Measurements from ENCODE around the gene CLN6.

Gene CLN6

GRCh38 chr15:68265081-68265480 is 35.6 kb upstream of the CLN6 start:
- no peak for TF ChIP-seq CTCF (IDR thresholded peaks at IDR 0.05; ENCODE audit: control insufficient read depth, insufficient read depth, low read depth, low read length, missing control alignments)
- H3K4me3 ChIP-seq (ENCODE audit: control insufficient read depth, low read depth, low read length), result no peak overlapping the region
- no peak for DNase-seq (ENCODE audit: low read depth)

GRCh38 chr15:68264282-68264681 is 34.8 kb upstream of the CLN6 start:
- no peak for DNase-seq (ENCODE audit: low read depth)
- TF ChIP-seq CTCF (IDR thresholded peaks at IDR 0.05; ENCODE audit: control insufficient read depth, insufficient read depth, low read depth, low read length, missing control alignments), result no peak
- no peak overlapping the region for H3K4me3 ChIP-seq (ENCODE audit: control insufficient read depth, low read depth, low read length)

GRCh38 chr15:68262514-68263356 is 33.2 kb upstream of the CLN6 start:
- no peak overlapping the region for H3K4me3 ChIP-seq (ENCODE audit: control insufficient read depth, low read depth, low read length)
- no peak for DNase-seq (ENCODE audit: low read depth)
- TF ChIP-seq CTCF (IDR thresholded peaks at IDR 0.05; ENCODE audit: control insufficient read depth, insufficient read depth, low read depth, low read length, missing control alignments), result no peak

- no peak for DNase-seq (ENCODE audit: low read depth)
- no peak overlapping the region for H3K4me3 ChIP-seq (ENCODE audit: control insufficient read depth, low read depth, low read length)
- no peak for TF ChIP-seq CTCF (IDR thresholded peaks at IDR 0.05; ENCODE audit: control insufficient read depth, insufficient read depth, low read depth, low read length, missing control alignments)
Observed at GRCh38 chr15:68261980-68262379, 32.5 kb upstream of the CLN6 start.

- DNase-seq (ENCODE audit: low read depth), result no peak
- no peak for TF ChIP-seq CTCF (IDR thresholded peaks at IDR 0.05; ENCODE audit: control insufficient read depth, insufficient read depth, low read depth, low read length, missing control alignments)
- no peak overlapping the region for H3K4me3 ChIP-seq (ENCODE audit: control insufficient read depth, low read depth, low read length)
Observed at GRCh38 chr15:68261241-68261640, 31.7 kb upstream of the CLN6 start.

- no peak for TF ChIP-seq CTCF (IDR thresholded peaks at IDR 0.05; ENCODE audit: control insufficient read depth, insufficient read depth, low read depth, low read length, missing control alignments)
- no peak for DNase-seq (ENCODE audit: low read depth)
- no peak overlapping the region for H3K4me3 ChIP-seq (ENCODE audit: control insufficient read depth, low read depth, low read length)
Observed at GRCh38 chr15:68259883-68260282, 30.4 kb upstream of the CLN6 start.

All from AG09309 (cell line).